SK-N-MC (cell line): ENCODE measurements around the gene SHKBP1.

ENCODE experiments used
- EZH2 ChIP-seq: fragments of 200-600 bp; sonication (generic); IDR thresholded peaks from one replicate; pipeline ENCODE4 v1.6.1; 2017; ENCODE audit warnings: antibody characterized with exemption
- FOXP2 ChIP-seq: optimal IDR thresholded peaks from 2 replicates; pipeline ENCODE3; 2011; ENCODE audit warnings: mild to moderate bottlenecking, moderate library complexity; ENCODE audit not compliant: insufficient read depth; ENCODE audit errors: extremely low read length, control extremely low read depth
- POLR2AphosphoS5 ChIP-seq: IDR thresholded peaks from 2 replicates; pipeline ENCODE4 v1.6.1; 2012; ENCODE audit warnings: mild to moderate bottlenecking, low read depth, low read length, borderline replicate concordance

DNA sequence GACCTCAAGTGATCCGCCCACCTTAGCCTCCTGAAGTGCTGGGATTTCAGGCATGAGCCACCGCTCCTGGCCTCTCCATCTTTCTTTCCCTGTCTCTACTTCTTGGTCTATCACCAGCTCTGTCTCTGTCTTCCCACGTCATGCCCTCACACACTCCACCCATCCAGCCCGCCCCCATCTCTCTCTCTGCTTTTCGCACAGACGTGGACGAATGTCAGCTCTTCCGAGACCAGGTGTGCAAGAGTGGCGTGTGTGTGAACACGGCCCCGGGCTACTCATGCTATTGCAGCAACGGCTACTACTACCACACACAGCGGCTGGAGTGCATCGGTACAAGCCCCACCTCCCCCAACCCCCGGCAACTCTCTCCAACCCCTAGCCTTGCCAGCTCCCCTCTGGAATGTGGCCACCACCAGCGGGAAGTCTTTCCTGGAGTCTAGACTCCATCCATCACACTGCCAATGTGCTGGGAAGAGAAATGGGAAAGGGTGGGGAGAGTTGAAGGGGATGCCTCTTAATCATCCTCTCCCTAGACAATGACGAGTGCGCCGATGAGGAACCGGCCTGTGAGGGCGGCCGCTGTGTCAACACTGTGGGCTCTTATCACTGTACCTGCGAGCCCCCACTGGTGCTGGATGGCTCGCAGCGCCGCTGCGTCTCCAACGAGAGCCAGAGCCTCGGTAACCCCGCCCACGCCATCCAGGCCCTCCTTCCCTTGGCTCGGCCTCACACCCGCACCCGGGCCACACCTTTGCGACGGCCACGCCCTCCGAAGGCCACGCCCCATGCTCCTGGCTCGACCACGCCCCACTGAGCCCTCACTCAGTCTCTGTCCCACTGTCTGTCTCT is 47.0 kb downstream of the SHKBP1 start:
- TF ChIP-seq POLR2AphosphoS5, result no peak
- TF ChIP-seq EZH2, result no peak
- no peak for TF ChIP-seq FOXP2
